ENCODE measurements around the gene MIEN1.
"Not testable (repeated sequence)": the region's sequence is repeated elsewhere in the genome, so short reads cannot be mapped to it uniquely, and the experiment has no call there.

Gene MIEN1

DNA sequence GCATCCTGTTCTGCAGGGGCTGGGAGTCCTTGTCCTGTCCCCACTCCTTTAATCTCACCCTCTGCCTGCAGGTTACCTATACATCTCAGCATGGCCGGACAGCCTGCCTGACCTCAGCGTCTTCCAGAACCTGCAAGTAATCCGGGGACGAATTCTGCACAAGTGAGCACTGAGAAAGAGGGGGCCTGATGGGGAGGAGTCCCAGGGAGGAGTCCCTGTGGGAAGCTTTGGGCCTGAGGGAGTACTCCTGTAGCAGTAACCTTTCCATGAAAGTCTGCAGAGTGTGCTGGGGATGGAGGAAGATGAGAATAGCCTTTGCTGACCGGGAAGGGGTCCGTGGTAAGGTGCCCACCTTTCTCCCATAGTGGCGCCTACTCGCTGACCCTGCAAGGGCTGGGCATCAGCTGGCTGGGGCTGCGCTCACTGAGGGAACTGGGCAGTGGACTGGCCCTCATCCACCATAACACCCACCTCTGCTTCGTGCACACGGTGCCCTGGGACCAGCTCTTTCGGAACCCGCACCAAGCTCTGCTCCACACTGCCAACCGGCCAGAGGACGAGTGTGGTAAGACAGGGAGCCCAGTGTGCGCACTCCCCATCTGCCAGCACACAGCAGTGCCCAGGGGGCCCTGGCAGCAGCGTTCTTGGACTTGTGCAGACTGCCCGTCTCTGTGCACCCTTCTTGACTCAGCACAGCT, 14.8 kb downstream of the MIEN1 start:
- DNase-seq, result no peak

DNA sequence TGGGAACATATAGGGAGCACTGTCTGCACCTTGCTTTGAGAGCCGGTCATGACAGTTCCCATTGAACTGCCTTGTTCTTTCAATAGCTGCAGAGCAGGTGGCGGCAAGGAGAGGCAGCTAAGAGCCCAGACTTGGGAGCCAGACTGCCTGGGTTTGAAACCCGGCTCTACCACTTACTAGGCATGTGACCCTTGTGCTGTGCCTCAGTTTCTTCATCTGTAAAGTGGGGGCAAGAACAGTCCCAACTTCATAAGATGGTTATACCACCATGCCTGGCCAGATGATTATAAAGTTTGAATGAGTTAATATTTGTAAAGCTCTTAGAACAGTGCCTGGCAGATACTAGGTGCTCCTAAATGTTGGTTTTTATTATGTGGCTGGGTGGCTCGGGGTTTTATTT, 16.1 kb downstream of the MIEN1 start:
- DNase-seq, result no peak

DNA sequence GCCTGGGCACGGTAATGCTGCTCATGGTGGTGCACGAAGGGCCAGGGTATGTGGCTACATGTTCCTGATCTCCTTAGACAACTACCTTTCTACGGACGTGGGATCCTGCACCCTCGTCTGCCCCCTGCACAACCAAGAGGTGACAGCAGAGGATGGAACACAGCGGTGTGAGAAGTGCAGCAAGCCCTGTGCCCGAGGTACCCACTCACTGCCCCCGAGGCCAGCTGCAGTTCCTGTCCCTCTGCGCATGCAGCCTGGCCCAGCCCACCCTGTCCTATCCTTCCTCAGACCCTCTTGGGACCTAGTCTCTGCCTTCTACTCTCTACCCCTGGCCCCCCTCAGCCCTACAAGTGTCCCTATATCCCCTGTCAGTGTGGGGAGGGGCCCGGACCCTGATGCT, 18.5 kb downstream of the MIEN1 start:
- DNase-seq, result no peak

DNA sequence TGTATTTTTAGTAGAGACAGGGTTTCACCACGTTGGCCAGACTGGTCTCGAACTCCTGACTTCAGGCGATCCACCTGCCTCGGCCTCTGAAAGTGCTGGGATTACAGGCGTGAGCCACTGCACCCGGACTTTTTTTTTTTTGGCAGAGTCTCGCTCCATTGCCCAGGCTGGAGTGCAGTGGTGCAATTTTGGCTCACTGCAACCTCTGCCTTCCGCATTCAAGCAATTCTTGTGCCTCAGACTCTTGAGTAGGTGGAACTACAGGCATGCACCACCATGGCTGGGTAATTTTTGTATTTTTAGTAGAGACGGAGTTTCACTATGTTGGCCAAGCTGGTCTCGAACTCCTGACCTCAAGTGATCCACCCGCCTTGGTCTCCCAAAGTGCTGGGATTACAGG, 19.3 kb downstream of the MIEN1 start:
- not testable (repeated sequence) for DNase-seq

DNA sequence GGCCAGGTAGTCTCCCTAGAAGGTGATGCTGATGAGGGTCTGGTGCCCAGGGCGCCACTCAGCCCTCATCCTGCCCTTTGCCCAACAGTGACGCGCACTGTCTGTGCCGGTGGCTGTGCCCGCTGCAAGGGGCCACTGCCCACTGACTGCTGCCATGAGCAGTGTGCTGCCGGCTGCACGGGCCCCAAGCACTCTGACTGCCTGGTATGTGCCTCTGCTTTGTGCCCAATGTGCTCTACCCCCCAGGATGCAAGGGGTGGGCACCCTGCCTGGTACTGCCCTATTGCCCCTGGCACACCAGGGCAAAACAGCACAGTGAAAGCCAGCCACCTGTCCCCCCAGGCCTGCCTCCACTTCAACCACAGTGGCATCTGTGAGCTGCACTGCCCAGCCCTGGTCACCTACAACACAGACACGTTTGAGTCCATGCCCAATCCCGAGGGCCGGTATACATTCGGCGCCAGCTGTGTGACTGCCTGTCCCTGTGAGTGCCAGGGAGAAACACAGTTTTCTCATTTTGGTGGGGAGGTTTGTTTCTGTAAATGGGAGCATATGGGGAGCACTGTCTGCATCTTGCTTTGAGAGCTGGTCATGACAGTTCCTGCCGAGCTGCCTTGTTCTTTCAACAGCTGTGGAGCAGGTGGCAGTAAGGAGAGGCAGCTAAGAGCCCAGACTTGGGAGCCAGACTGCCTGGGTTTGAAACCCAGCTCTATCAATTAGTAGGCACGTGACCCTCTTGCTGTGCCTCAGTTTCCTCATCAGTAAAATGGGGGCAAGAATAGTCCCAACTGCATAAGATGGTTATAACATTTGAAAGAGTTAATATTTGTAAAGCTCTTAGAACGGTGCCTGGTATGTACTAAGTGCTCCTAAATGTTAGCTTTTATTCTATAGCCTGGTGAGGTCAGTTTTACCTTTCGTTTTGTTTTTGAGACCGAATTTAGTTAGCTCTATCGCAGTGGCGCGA, 20.1 kb downstream of the MIEN1 start:
- no peak for DNase-seq

DNA sequence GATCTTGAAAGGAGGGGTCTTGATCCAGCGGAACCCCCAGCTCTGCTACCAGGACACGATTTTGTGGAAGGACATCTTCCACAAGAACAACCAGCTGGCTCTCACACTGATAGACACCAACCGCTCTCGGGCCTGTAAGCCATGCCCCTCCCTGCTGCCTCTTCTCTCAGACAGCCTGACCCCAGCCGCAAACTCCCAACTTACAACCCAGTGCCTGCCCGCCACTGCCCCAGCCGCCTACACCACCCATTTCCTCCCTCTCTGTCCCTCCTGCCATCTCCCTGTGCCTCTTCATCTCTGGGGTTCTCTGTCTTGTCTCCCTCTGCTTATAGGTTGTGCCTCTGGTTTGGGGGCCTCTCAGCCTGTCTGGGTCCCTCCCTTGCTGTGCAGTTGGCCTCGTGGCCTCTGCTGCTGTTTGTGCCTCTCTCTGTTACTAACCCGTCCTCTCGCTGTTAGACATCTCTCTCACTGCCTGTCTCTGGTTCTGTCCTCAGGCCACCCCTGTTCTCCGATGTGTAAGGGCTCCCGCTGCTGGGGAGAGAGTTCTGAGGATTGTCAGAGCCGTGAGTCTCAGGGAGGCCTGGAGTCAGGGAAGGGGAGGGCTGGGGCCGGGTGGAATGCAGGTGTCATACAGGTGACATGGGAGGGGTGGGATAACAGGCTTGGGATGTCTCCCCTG, 20.9 kb downstream of the MIEN1 start:
- no peak for DNase-seq

DNA sequence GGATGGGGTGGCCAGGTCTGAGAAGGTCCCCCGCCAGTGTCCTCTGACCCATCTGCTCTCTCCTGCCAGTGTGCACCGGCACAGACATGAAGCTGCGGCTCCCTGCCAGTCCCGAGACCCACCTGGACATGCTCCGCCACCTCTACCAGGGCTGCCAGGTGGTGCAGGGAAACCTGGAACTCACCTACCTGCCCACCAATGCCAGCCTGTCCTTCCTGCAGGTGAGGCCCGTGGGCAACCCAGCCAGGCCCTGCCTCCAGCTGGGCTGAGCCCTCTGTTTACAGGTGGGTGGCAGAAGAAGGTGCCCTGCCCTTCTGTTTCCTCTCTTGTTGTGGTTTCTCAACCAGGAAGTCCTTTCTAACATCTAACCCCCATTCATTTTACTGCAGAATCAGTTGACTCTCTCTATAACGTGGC, 23.4 kb downstream of the MIEN1 start:
- no peak for DNase-seq

DNA sequence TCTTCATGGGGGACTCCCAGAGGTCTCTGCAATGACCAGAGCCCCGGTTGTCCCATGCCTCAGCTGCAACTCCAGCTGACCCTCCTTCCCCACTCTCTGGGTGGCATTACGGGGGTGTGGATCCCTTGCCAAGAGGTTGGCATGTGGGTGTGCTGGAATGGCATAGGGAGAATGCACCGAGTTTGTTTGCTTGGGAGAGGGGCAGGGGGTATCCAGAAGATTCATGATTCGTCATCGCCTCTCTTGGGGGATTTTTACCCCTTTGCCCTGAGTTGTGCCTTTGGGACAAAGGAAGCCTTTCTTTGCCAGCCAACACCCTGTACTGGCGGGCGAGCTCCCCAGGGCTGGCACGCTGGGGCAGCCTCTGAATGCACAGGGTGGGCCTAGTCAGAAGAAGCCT, 23.9 kb downstream of the MIEN1 start:
- no peak for DNase-seq

DNA sequence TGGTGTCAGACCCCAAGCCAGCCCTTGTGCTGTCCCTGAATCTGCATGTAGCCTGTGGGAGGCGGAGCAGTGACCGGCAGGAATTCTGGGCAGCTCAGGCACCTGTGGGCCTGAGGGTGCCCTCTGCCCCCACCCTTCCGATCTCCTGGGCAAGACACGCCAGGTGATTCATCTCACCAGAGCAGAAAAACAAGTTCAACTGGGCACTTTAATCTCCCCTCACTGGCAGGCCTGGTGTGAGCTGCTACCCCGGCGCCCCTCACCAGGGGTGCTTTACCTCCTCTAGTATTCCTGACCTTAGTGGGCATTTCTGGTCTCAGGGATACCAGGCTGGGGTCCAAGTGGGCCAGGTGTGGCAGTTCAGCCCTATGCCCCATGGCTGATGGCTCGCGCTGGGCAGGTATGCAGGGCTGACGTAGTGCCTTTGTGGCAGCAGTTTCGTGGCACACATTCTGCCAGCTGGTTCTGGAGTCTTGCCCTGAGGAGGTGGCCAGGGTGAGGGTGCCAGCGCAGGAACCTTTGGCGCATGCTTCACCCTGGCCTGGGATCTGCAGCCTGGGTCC, 24.5 kb downstream of the MIEN1 start:
- DNase-seq, result no peak

DNA sequence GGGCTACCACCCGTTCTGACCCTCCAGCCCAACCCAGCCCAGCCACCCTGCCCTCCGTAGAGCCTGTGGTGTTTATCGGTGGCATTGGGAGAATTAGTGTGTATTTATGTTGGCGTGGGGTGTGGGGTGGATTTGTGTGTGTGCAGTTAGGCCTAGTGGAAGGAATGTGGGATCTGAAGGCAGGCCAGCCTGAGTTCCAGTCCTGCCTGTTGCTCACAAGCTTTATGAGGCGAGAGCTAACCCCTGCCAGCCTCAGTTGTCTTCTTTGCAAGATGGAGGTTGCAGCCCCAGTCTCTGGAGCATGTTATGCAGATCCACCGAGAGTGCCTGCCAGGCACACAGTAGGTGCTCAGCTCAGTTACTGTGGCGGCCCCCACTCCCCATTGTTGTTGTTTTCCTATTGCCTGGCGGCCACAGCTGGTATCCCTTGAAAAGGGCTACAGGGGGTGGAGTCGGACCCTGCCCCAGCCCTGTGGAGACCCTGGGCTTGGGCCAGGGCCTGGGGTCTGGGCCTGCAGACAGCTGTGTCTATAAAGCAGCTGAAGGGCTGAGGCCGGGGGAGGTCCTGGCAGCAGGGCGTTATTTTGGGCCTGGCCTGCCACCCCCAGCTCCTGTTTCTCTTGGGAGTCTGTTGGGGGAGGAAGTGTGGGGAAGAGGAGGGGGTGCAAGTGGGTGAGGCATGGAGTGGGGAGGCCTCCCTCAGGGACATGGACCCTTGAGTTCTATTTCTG, 25.3 kb downstream of the MIEN1 start:
- no peak for DNase-seq

DNA sequence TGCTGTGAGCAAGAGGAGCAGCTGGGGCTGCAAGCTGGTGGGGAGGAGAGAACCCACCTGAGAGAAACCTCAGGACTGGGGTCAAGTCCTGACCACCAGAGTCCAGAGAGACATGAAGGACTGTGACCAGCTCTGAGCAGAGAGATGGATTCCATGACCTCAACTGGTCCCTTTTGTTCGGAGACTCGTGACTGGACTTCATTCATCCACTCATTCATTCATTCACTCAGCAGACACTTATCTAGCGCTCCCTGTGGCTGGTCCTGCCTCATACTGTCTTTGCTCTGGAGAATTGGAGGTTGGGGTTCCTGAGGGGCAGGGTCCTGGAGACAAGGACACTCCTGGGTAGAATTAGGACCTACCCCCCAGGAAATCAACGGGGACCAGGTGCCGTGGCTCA, 26.4 kb downstream of the MIEN1 start:
- no peak for DNase-seq

DNA sequence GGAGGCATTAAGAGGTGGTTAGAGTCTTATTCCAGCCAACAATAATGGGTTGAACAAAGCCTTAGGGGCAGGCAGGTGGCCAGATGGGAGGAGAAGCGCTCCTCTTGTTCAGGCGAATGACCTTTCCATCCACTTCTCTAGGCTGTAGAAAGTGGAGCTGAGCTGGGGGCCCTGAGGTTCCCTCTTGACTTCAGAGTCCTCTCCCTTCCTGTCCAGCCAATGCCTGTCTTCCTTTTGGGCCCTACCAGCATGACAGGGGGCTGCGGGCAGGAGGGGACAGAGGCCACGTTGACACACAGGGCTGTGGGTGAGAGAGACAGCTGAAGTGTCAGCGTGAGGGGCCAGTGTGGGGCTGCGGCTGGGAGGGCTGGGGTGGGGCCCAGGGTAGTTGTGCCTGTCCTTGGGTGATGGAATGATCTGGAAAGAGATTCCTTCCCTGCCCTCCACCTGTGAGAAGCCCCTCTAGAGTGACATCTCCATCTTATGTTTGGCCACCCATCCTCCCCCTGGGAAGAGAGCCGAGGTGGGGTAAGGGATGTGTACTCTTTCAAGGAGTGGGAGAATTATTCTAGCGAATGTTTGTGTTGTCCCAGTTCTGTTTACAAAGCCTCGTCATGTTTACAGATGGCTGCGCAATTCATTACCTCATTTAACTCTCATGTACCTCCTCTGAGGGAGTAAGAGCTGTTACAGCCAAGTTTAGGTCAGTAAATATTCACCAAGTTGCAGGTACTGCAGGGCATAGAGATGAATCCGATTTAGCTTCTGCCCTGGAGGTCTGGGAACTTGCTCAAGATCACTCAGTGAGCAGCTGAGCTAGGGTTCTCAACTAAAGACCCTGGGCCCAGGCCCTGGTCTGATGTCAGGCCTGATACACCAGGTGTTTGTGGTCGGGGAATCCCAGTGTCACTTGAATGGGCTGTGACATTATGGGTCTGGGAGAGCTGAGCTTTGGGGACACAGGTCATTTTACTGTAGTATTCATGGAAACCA, 27.1 kb downstream of the MIEN1 start:
- DNase-seq, result no peak

DNA sequence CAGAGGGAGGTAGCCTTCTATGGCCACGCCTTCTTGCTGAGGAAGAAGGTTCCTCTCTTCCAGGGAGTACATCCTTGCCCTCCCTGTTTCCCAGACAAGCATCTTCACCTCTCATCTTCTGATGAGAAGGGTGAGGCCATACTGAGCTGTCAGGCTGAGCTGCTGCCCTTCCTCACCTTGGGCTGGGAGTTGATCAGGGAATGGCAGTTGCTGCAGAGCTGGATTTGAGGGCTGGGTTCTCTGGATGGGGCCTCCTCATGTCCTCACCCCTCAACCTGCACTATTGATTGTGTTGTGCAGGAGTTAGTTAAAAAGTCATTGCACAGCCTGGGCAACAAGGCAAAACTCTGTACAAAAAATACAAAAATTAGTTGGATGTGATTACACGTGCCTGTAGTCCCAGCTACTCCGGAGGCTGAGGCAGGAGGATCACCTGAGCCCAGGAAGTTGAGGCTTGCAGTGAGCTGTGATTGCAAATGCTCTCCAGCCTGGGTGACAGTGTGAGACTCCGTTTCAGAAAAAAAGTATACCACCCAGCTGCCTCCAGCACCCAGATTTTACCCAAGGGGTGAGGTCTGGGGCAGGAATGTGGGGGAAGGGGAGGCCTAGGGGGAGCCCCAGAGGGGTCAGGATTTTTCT, 28.4 kb downstream of the MIEN1 start:
- DNase-seq, result no peak

DNA sequence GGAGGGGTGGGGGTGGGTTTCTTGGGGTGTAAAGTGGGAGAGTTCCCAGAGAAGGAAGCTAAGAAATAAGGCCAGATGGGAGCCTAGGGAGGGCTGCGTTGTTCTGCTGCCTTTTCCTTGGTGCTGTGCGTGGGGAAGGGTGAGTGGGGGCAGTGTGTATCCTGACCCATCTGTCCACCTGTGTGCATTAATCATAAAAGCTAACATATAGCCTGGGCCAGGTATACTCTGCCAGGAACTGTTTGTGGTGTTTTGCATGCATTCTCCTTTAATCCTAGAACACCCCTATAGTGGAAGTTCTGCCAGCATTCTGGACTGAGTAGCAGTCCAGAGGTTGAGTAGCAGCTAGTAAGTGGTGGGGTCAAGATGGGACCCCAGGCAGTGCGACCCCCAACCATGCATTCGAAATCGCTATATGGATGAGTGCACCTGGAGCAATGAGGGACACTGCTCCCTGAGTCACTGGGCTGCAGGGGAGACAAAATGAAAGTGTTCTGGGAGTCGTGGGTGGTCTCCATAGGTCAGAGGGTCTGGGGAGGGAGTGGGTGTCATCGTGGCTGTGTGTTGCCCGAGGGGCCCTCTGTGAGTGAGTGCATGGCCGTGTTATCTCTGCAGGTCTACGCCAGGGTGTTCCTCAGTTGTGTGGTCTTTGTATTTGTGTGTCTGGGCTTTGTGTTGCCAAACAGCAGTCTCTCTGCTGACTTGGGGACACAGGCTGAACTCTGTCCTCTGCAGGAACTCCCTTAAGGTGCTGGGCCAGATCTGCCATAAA, 29.1 kb downstream of the MIEN1 start:
- no peak for DNase-seq

DNA sequence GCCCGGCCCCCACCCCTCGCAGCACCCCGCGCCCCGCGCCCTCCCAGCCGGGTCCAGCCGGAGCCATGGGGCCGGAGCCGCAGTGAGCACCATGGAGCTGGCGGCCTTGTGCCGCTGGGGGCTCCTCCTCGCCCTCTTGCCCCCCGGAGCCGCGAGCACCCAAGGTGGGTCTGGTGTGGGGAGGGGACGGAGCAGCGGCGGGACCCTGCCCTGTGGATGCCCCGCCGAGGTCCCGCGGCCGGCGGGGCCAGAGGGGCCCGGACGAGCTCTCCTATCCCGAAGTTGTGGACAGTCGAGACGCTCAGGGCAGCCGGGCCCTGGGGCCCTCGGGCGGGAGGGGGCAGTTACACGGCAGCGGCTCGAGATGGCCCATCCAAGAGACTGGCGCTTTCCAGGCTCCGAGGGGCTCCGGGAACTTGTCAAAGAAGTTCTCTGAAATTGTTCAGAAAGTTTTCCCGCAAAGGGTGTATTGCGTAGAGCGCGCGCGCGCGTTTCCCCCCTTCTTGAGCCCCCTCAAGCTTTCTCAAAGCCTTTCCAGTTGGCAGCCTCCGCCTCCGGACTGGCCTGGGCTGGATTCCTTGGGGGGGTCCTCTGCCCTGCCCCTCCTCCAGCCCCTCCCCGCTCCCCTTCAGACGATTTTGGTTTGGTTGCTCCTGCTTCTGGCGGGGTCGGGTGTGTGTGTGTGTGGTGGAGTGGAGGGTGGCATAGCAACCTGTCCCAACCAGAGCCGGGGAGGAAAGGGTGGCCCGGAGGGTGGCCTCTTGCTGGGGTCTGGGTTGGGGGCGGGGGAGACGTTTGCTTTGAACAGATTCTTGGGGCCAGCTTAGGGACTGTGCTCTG, 30.0 kb downstream of the MIEN1 start:
- no peak for DNase-seq

DNA sequence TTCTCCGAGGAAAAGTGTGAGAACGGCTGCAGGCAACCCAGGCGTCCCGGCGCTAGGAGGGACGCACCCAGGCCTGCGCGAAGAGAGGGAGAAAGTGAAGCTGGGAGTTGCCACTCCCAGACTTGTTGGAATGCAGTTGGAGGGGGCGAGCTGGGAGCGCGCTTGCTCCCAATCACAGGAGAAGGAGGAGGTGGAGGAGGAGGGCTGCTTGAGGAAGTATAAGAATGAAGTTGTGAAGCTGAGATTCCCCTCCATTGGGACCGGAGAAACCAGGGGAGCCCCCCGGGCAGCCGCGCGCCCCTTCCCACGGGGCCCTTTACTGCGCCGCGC, 30.5 kb downstream of the MIEN1 start, which contains the start of gene ERBB2:
Gene ERBB2, plus strand, starts transcription at position 247 of the 330 bp plus-strand sequence. CDS start 175 bp downstream, outside the sequence.
- no peak for DNase-seq

DNA sequence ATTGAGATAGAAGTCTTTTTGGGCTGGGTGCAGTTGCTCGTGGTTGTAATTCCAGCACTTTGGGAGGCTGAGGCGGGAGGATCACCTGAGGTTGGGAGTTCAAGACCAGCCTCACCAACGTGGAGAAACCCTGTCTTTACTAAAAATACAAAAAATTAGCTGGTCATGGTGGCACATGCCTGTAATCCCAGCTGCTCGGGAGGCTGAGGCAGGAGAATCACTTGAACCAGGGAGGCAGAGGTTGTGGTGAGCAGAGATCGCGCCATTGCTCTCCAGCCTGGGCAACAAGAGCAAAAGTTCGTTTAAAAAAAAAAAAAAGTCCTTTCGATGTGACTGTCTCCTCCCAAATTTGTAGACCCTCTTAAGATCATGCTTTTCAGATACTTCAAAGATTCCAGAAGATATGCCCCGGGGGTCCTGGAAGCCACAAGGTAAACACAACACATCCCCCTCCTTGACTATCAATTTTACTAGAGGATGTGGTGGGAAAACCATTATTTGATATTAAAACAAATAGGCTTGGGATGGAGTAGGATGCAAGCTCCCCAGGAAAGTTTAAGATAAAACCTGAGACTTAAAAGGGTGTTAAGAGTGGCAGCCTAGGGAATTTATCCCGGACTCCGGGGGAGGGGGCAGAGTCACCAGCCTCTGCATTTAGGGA, 31.0 kb downstream of the MIEN1 start:
- not testable (repeated sequence) for DNase-seq

DNA sequence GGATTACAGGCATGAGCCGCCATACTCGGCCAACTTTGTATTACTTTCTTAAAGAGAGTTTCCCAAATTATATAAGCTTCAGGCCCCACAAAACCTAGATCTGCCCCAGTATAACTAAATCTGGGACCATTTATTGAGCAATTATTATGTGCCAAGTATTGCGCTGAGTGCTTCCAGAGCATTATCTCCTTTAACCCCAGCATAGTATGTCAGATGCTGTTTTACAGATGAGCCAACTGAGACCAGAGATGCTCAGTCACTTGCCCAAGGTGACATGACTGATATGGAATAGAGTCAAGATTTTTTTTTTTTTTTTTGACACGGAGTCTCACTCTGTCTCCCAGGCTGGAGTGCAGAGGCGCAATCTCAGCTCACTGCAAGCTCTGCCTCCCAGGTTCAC, 32.4 kb downstream of the MIEN1 start:
- no peak for DNase-seq
